NCI-H2081 (cell line): ENCODE measurements around the gene KSR2.
"Not testable (repeated sequence)": the region's sequence is repeated elsewhere in the genome, so short reads cannot be mapped to it uniquely, and the experiment has no call there.

Experiments
- DNase-seq, 2 experiments: peaks; one replicate each; lab custom pipeline; 2025; lab: John Stamatoyannopoulos, UW

The KSR2 gene

GRCh38 chr12:117968826-117969659 lies at the start of gene KSR2:
Gene KSR2 (minus strand): TSS chr12:117968990. CDS start chr12:117968255, 735 bp downstream.
- peak; percentile 94 to 95 for DNase-seq

- no peak for DNase-seq
Measured at GRCh38 chr12:118017926-118018325, 49.1 kb upstream of the KSR2 start.

GRCh38 chr12:118016424-118017264 lies 47.9 kb upstream of the KSR2 start, which contains the start of gene RFC5:
Gene RFC5 (plus strand): TSS chr12:118016703. CDS start chr12:118016828, 125 bp downstream.
- DNase-seq: peak; percentile 97 to 98

- no peak for DNase-seq
Measured at GRCh38 chr12:118015944-118016343, 47.2 kb upstream of the KSR2 start.

- DNase-seq: no peak
Measured at GRCh38 chr12:118015306-118015705, 46.5 kb upstream of the KSR2 start.

- DNase-seq: no peak
Measured at GRCh38 chr12:118013283-118013682, 44.5 kb upstream of the KSR2 start.

- DNase-seq: no peak
Measured at GRCh38 chr12:118011961-118012360, 43.2 kb upstream of the KSR2 start.

GRCh38 chr12:118011377-118011776 lies 42.6 kb upstream of the KSR2 start:
- DNase-seq: no peak

- no peak for DNase-seq
Measured at GRCh38 chr12:118010903-118011302, 42.1 kb upstream of the KSR2 start.

- DNase-seq: not testable (repeated sequence)
Measured at GRCh38 chr12:117999806-118000205, 31.0 kb upstream of the KSR2 start.

- no peak for DNase-seq
Measured at GRCh38 chr12:117998719-117999118, 29.9 kb upstream of the KSR2 start.

- no peak for DNase-seq
Measured at GRCh38 chr12:117994551-117995438, 26.0 kb upstream of the KSR2 start.

- DNase-seq: no peak
Measured at GRCh38 chr12:117986705-117987469, 18.1 kb upstream of the KSR2 start.

- no peak for DNase-seq
Measured at GRCh38 chr12:117985182-117985581, 16.4 kb upstream of the KSR2 start.

GRCh38 chr12:117981267-117981666 lies 12.5 kb upstream of the KSR2 start:
- DNase-seq: no peak

- DNase-seq: no peak
Measured at GRCh38 chr12:117980616-117981015, 11.8 kb upstream of the KSR2 start.

- DNase-seq: no peak
Measured at GRCh38 chr12:117977373-117977772, 8.6 kb upstream of the KSR2 start.

- DNase-seq: no peak
Measured at GRCh38 chr12:117975006-117975405, 6.2 kb upstream of the KSR2 start.

GRCh38 chr12:117972301-117972700 lies 3.5 kb upstream of the KSR2 start:
- DNase-seq: peak in 1 of 2 experiments; percentile 24

- DNase-seq: no peak
Measured at GRCh38 chr12:117970334-117970733, 1.5 kb upstream of the KSR2 start.
